Measurements from ENCODE around the gene MALSU1.
A peak's percentile ranks its signal among the peaks of the same experiment; 100 is the strongest.

MALSU1 gene

DNA sequence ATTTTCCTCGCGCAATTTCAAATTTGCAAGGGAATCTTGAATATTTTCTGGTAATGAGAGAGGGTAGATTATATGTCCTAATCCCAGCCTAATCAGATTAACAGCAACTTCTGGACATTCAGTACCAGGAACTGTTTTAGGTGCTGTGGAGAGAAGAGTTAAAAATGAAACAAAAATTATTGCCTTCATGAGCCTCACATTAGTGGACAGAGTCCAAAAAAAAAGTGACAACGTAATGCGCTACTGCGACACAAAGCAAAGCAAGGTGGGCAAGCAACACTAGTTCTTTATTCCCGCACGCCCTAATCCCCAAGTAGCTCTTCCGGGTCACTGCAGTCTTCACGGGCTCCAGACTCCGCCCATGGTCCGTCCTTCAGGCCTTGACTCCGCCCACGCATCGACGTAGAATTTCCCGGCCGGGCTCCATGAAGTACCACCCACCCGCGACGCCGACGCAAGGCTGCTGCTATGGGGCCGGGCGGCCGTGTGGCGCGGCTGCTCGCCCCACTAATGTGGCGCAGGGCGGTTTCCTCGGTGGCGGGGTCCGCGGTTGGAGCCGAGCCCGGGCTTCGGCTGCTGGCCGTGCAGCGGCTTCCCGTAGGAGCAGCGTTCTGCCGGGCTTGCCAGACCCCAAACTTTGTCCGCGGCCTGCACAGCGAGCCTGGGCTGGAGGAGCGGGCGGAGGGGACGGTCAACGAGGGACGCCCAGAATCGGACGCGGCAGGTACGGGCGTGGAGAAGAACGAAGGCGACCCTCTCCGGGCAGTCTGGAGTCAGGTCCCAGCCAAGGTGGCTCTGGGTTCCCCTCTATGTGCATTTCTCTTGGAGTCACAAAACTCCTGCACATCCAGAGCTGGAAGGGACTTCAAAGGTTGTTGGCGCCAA is at the start of gene MALSU1:
Gene MALSU1, plus strand, starts transcription at position 455 of the 885 bp plus-strand sequence. Its CDS starts 14 bp downstream, at position 469.
- peak; percentile 95 for DNase-seq

DNA sequence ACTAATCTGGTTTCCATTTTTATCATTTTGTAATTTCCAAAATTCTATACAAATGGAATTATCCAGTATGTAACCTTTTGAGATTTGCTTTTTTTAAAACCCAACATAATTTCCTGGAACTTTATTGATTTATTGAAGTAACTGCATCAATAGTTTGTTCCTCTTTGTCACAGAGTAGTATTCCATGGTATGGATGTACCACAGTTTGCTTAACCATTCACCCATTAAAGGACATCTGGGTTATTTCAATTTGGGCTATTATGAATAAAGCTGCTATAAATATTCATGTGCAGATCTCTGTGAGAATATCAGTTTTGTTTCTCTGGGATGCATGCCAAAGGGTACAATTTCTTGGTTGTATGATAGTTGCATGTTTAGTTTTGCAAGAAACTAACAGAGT is 49.7 kb upstream of the MALSU1 start:
- no peak for DNase-seq

DNA sequence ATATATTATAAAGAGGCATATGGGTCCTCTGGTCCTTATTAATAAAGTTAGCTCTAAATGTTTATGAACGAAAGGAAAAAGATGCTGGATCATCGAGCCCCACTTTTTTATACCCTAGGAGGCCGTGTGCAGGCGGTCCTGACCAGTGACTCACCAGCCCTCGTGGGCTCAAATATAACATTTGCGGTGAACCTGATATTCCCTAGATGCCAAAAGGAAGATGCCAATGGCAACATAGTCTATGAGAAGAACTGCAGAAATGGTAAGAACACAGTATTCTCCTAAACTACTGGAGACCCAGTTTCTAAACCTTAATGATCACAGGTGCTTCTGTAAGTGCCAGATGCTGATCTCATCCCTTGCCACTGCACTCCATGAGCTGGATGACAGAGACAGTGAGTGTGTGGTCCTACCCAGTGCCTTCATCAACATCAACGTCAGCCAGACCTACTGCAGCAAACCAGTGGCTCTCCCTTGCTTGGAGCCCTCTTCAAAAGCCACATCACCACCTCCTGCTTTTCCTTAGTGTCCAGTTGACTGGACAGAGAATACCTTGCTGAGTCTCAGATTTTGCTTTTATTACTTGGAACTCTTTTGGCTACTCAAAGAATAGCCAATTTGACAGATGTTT is 45.0 kb upstream of the MALSU1 start:
- DNase-seq, result no peak

DNA sequence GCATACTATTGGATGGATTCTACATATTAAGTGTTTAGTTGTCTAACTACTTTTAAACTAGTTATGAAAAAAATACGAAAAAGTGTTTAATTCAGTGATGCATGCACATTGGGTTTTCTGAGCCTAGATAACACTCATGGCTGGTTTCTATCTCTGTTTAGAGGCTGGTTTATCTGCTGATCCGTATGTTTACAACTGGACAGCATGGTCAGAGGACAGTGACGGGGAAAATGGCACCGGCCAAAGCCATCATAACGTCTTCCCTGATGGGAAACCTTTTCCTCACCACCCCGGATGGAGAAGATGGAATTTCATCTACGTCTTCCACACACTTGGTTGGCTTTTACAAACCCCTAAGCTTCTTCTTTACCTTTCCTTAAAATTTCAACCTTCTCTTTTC is 42.4 kb upstream of the MALSU1 start:
- DNase-seq, result no peak

DNA sequence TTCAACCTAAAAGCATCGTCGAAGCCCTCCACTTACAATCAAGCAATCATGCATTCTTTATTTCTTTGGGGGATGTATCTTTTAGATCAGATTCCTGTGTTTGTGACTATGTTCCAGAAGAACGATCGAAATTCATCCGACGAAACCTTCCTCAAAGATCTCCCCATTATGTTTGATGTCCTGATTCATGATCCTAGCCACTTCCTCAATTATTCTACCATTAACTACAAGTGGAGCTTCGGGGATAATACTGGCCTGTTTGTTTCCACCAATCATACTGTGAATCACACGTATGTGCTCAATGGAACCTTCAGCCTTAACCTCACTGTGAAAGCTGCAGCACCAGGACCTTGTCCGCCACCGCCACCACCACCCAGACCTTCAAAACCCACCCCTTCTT is 38.8 kb upstream of the MALSU1 start:
- no peak for DNase-seq

DNA sequence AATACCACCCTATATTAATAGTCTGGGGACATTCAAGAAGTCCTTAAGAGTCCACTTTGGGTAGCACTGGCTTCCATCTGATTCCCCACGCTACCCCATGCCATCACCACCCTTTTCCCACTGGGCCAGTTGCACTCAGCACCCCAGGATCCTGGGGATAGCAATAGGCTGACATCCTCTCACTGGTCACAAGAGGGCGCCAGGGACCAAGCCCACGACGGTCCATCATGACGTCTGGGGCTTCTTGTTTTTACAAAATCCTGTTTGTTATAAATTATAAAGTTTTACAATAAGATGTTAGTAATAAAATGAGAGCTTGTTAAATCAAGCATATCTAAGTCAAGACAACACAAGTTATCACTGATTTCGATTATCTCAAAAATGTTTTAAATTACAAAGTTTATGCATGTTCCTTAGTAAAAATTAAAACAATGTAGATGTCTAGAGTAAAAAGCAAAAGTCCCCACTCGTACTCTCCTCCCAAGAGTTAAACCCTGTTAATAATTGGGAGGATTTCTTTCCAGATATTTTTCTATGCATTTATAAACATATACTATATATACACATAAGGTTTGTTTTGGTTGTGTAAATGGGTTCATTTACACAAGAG is 37.2 kb upstream of the MALSU1 start:
- DNase-seq, result peak; percentile 70

DNA sequence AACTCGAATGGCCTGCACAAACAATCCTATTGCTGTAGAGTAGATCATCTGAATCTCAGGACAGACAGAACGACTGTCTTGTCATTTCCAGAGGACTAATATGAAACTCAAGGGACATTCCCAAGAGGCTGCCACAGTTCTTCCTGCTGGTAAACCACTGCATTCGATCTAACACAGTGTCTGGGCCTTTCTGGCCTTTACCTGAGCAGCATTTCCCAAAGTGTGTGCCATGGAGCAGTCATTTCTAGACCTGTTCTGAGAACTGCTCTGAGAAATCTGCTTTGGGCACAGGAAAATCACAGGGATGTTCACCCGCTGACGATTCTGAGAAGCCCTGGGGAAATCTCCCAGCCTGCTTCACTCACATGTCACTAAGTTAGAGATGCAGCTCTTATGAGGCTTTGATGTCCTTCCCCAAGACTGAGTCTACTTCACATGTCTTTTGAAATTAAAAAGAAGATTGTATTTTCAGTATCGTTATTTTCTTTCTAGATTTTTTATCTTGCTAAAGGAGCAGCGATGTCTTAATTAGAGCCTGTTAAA is 34.2 kb upstream of the MALSU1 start:
- no peak for DNase-seq

DNA sequence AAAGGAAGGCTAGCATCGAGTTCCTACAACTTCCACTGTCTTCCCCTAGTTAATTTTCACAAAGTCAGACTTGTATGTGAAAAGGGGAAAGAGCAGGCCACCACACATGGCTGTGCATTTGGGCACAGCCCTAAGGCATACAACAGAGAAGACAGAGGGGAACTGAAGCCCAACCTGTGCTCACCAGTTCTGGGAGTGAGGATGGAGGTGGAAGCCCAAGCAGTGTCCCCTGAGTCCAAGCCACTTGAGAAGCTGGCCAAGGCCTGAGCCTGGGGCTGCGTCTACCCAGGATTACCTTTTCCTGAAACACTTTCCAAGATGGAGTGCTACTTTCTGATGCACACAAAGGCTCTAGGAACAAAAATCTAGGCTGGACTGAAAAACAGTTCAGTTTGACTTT is 32.2 kb upstream of the MALSU1 start:
- no peak for DNase-seq

DNA sequence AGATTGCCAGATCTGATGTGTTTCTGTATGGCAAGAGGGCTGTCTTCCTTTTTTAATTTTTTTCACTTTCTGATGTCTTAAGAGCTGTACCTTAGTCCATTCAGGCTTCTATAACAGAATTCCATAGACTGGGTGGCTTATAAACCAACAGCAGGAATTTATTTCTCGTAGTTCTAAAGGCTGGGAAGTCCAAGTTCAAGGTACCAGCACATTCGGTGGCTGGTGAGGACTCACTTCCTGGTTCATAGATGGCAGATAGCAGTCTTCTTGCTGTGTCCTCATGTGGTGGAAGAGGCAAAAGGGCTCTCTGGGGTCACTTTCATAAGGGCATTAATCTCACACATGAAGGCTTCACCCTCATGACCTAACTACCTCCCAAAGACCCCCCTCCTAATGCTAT is 31.8 kb upstream of the MALSU1 start:
- DNase-seq, result no peak

DNA sequence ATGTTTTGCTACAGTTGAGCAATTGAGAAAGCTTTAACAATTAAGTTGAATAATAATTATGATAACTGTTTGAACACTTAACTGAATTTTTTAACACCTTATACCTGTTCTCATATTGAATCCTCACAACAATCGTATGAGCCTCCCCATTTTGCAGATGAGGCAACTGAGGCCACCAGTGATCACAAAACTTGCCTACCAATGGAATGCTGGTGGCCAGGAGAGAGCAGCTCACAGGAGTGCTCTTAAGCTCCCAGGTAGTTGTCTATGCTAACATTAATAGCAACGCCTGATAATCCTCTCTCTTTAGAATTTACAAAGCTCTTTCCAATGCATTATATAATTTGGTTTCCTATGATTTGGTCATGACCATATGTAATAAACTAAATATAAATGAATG is 31.0 kb upstream of the MALSU1 start:
- DNase-seq, result no peak

DNA sequence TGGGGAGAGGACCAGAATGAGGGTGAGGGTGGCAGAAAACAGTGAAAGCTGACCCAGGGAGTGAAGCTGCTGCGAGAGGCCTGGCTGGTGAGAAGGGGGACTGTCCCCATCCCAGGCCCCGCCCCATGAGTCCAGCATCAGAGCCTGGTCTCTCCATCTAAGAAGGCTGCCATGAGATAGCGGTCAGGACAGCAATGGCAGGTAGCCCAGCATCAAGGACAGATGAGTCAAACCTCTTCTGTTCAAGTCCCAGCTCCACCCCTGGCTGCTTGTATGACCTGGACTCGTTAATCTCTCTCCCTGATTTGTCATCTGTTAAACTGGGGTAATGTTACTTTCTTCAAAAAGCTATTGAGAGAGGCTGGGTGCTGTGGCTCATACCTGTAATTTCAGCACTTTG is 30.4 kb upstream of the MALSU1 start:
- no peak for DNase-seq

DNA sequence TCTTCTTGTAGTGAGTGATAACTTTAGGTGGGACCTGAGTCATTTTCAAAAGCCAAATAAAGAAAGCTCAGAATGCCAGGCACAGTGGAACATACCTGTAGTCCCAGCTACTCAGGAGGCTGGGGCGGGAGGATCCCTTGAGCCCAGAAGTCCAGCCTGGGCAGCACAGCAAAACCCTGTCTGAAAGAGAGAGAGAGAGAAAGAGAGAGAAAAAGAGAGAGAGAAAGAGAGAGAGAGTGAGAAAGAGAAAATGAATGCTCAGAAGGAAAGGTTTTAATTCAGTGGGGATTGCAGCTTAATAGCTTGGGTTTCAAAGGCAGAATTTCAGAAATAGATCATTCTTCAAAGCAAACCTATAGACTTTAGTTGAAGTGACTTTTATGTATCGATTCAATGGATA is 26.9 kb upstream of the MALSU1 start:
- DNase-seq, result no peak

DNA sequence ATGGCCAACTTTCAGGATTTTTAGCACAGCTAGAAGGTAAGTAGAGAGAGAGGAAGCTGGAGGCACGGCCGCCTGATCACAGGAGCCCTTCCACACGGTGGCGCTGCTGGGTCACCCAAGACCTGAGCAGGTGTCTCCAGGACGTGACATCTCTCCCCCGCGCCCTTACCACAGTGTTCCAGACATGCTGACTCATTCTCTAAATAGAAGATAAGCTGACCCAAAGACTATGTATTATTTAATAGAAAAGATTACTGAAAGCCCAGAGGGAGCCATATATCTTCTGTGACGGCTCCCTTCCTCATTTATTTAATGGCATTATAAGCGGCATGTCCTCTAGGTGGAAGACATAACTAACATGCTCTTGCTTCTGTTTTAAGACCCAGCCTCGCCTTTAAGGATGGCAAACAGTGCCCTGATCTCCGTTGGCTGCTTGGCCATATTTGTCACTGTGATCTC is 26.0 kb upstream of the MALSU1 start:
- peak; percentile 93 for DNase-seq

DNA sequence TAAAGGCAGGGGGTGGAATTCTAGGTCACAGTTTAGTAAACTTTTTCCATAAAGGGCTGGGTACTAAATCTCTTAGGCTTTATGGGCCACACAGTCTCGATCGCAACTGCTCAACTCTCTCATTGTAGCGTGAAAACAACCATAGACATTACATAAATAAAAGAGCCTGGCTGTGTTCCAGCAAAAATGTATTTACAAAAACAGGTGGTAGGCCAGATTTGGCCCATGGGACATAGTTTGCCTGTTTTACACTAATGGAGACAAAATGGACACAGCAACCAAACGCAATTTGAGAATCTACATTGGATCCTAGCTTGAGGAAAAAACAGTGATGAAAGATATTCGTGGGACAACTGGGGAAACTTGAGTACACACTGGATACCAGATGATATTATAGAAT is 23.2 kb upstream of the MALSU1 start:
- DNase-seq, result no peak

DNA sequence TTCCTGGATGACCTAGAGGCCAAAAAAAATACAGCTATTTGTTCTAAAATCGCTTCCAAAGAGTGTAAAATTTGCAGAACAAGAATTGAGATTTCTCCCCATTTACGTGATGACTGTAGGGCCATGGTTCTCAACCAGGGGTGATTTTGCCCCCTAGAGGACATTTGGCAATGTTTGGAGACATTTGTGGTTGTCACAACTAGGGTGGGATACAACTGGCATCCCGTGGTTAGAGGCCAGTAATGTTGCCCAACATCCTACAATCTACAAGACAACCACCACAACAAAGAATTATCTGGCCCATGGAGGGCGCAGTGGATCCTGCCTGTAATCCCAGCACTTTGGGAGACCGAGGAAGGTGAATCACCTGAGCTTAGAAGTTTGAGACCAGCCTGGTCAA is 22.8 kb upstream of the MALSU1 start:
- no peak for DNase-seq

DNA sequence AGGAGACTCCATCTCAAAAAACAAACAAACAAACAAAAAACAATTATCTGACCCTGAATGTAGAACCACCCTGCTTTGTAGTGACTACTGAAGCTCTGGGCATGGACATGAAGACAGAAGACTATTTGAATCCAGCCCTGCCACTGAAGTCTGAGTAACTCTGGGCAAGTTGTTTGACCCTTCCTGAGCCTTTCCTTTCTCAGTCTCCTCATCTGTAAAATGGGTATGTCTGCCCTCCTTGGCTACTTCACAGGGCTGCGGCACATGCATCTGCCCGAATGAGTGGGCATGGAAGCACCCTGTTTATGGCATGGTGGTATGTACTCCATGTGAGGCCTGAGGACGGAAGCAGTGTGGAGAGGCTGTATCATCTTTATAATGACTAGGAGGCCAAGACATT is 22.2 kb upstream of the MALSU1 start:
- no peak for DNase-seq

DNA sequence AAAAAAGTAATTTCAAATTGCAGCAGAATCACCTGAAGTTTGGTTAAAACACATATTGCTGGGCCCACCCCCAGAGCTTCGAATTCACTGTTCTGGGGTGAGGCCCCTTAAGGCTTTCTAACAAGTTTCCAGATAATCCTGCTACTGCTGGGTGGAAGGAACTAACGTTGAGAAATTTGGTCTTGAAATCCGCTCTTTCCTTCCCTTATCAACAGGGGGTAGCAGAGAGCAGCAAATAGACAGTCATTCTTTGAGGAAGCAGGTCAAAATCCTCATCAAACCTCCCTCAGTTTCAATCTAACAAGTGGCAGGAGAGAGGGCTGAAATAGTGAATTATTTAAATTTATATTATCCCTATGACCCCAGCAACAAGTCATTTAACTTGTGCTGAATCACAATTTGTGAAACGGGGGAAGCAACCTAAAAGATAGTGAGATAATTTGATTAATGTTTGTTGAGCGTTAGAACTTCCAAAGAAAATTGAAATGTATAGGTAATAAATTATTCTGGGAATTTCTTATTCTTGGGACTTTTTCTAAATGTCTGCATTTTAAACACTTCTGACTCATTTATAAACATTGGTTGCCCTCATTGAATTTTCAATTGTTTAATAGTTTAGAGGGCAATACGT is 21.7 kb upstream of the MALSU1 start:
- DNase-seq, result peak; percentile 45

DNA sequence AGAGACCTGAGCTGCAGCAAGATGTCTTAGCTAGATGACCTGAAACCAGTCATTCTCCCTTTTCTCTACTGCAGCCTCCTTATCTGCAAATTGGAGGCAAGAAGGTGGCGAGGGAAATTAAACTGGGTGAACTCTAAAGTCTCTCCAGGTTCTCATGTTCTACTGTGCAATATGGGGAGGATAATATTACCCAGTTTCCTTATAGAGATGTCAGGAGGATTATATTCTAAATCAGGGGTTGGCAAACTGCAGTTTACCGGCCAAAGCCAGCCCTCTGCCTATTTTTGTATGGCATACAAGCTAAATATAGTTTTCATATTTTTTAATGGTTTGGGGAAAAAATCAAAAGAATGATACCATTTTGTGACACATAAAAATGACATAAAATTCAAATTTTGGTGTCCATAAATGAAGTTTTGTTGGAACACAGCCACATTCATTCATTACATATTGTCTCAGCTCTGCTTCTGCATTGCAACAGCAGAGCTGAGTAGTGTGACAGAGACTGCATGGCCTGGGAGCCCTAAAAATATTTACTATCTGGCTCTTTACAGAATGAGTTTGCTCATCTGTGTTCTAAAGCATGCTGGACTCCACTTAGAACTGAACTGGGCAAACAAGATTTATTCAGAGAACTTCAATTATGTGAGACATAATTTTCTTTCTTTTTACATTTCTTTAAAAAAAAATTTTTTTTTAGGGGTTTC is 19.2 kb upstream of the MALSU1 start:
- no peak for DNase-seq

DNA sequence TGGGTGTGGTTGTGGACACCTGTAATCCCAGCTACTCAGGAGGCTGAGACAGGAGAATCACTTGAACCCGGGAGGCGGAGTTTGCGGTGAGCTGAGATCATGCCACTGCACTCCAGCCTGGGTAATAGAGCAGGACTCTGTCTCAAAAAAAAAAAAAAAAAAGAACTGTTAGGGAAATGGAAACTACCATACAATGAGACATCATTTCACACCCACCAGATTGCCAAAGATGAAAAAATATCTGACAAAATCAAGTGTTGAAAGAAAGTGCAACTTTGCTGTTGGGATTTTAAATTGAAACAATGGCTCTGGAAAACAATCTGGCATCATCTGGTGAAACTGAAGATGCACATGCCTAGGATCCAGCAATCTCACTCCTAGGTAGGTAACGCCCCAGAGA is 16.1 kb upstream of the MALSU1 start:
- DNase-seq, result no peak

DNA sequence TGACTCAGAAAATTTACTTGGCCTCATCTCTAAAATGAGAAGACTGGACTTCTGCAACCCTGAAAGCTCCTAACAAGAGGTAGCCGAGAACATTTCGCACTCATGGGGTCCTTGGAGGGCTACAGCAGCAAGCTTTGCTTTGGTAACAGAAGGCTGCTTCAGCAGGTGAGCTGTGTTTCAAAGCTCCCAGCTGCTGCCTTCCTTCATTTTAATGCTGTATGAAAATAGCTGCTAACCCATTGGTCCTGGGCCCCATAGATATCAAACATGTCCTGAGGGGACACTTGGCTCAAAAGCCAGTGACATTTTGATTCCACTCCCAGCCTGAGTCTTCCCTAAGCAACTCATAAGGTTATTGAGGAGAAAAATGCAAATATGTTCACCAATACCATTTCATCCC is 14.3 kb upstream of the MALSU1 start:
- DNase-seq, result no peak

DNA sequence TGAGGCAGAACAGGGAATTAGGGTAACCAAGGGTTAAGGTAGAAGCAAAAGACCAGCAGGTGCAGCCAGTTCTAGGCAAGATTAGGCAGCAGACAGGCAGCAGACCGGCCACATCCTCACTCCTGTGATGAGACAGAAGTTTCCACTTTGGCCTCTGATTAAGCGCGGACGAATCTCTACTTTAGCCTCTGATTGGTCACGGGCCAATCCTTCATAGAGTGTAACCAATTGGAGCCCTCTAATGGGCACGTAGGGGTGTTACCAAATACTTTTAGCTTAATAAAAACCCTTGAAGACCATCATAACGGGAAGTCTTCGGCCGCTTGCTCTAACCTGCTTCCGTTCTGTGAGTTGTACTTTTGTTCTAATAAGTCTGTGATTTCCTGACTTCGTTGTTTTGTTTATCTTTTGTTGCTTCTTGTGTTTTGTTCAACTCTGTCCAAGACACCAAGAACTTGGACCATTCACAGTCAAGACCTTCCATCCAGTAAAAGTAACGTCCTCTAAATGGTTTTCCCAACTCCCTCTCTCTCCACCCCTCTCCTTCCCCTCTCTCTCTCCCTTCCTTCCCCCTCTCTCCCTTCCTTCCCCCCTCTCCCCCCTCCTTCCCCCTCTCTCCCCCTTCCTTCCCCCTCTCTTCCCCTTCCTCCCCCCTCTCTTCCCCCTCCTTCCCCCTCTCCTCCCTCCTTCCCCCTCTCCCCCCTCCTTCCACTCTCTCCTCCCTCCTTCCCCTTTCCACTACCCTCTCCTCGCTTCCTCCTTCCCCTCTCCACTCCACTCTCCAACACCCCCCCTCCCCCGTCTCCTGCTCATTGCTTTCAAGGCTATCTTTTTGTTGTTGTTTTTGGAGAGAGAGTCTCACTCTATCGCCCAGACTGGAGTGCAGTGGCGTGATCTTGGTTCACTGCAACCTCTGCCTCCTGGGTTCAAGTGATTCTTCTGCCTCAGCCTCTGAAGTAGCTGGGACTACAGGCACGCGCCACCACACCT is 13.2 kb upstream of the MALSU1 start:
- DNase-seq, result no peak
